ENCODE measurements around the gene EGFL8.
"Not testable (repeated sequence)": the region's sequence is repeated elsewhere in the genome, so short reads cannot be mapped to it uniquely, and the experiment has no call there.

Gene EGFL8

DNA sequence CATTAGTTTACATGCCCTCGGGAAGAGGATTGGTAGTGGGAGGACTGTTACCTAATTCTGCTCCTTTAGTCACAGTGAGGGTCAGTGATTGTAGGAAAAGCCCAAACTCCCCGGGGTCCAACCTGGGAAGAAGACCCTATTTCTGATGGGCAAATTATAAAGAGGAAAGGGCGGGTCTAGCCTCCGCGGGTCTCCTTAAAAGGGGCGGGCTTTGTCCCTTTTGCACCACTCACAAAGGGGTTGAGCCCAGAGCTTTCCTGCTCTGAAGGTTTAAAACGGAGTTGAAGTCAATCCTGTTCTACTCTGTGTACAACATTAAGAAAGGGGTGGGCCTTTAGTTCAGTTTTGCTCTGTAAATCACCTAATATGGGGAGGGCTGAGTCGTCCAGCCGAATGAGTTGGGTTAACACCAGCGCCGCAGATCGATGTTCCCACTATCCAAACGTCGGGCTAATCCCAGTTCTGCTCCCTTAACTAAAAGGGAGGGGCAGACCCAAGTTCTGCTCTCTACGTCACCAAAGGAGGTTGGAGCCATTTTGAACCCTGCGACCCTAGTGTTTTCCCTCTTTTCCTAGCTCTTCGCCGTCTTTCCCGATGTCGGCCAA lies 12.9 kb downstream of the EGFL8 start:
- DNase-seq (no peak), ATAC-seq (replicated peaks) (peak; percentile 1)
- Mint-ChIP-seq H3K9me3 (no peaks in the 10 kb centered on the region), H3K27me3 (no peaks in the 10 kb centered on the region), H3K27ac (peak overlapping the region; percentile 97 to 98), H3K36me3 (ENCODE audit: insufficient read depth) (peaks cover 28% of the 10 kb centered on the region), H3K4me1 (ENCODE audit: low read depth in 2 of 2) (peaks cover 52 to 58% of the 10 kb centered on the region in 2 donors), H3K4me3 (peak overlapping the region; percentile 87 to 91)

GRCh38 chr6:32177788-32178546 lies 13.6 kb downstream of the EGFL8 start, which contains the start of gene RNF5:
Gene RNF5 (plus strand): TSS chr6:32178405. CDS start chr6:32178512, 107 bp downstream.
- Mint-ChIP-seq H3K27me3 (no peaks in the 10 kb centered on the region), H3K4me1 (ENCODE audit: low read depth in 2 of 2) (peaks cover 52 to 58% of the 10 kb centered on the region in 2 donors), H3K4me3 (peak within 1 kb of the TSS; percentile 87 to 91), H3K9me3 (no peaks in the 10 kb centered on the region), H3K36me3 (ENCODE audit: insufficient read depth) (peaks cover 33% of the 10 kb centered on the region), H3K27ac (peak within 1 kb of the TSS; percentile 97 to 98)
- ATAC-seq (replicated peaks) (peak; percentile 81), DNase-seq (peak; percentile 89 to 93 (median 90))

- Mint-ChIP-seq H3K4me3 (peak overlapping the region; percentile 87 to 91), H3K4me1 (ENCODE audit: low read depth in 2 of 2) (peaks cover 49 to 50% of the 10 kb centered on the region in 2 donors), H3K9me3 (no peaks in the 10 kb centered on the region), H3K27ac (peak overlapping the region; percentile 97 to 98), H3K36me3 (ENCODE audit: insufficient read depth) (peaks cover 34% of the 10 kb centered on the region), H3K27me3 (no peaks in the 10 kb centered on the region)
- ATAC-seq (replicated peaks), result no peak
- no peak for DNase-seq
Measured at GRCh38 chr6:32178547-32179440, 14.4 kb downstream of the EGFL8 start.

DNA sequence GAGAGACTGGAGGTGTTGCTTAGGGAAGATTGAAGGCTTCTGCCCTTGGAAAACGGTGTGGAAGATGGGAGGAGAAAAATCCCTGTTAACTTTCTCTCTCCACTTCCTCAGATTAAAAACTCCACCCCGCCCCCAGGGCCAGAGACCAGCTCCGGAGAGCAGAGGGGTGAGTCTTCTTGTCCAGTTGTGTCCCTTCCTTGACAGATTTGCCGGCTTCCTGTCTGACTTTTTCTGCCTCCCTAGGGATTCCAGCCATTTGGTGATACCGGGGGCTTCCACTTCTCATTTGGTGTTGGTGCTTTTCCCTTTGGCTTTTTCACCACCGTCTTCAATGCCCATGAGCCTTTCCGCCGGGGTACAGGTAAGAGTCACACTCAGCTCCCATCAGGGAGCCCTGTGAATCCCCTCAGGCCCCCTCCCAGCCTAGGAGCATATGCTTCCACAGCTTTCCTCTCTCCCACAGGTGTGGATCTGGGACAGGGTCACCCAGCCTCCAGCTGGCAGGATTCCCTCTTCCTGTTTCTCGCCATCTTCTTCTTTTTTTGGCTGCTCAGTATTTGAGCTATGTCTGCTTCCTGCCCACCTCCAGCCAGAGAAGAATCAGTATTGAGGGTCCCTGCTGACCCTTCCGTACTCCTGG lies 15.5 kb downstream of the EGFL8 start:
- Mint-ChIP-seq H3K4me3 (peak overlapping the region; percentile 35 to 91), H3K27ac (peak overlapping the region in 1 of 2 donors; percentile 77), H3K9me3 (no peaks in the 10 kb centered on the region), H3K4me1 (ENCODE audit: low read depth in 2 of 2) (peaks cover 43% of the 10 kb centered on the region in 2 donors), H3K27me3 (no peaks in the 10 kb centered on the region), H3K36me3 (ENCODE audit: insufficient read depth) (peaks cover 41% of the 10 kb centered on the region)
- DNase-seq (no peak), ATAC-seq (replicated peaks) (no peak)

- peaks cover 41 to 49% of the 10 kb centered on the region in 2 donors for H3K4me1 Mint-ChIP-seq (ENCODE audit: low read depth in 2 of 2)
- no peak overlapping the region for H3K27ac Mint-ChIP-seq
- H3K4me3 Mint-ChIP-seq, result no peak overlapping the region
- ATAC-seq (replicated peaks) (no peak), DNase-seq (no peak)
- peaks cover 54% of the 10 kb centered on the region for H3K36me3 Mint-ChIP-seq (ENCODE audit: insufficient read depth)
- H3K9me3 Mint-ChIP-seq, result no peaks in the 10 kb centered on the region
- H3K27me3 Mint-ChIP-seq, result no peaks in the 10 kb centered on the region
Measured at GRCh38 chr6:32181148-32181702, 16.8 kb downstream of the EGFL8 start.

DNA sequence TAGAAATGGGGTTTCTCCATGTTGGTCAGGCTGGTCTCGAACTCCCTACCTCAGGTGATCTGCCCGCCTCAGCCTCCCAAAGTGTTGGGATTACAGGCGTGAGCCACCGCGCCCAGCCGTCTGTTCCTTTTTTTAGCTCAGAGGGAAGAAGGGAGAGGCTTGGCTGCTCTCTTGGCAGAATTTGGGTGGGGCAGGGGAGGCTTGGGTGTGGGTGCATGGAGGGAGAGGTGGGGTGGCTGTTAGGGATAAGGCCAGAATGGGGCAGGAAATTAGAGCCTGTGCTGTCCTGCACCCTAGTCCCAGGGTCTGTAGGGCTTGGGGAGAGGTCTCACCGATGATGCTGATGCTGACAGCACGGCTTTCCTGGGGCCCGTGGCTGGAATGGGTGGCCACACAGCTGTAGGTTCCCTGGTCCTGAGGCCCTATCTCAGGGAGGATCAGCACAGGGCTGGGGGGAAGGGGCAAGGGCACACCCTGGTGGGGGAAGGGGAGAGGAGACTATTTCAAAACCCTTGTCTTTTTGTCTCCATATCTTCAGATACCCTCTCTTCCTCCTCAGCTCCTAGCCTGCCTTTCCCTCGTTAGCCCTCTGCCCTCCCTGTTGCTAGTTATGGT lies 17.6 kb downstream of the EGFL8 start:
- Mint-ChIP-seq H3K4me3 (no peak overlapping the region), H3K9me3 (no peaks in the 10 kb centered on the region), H3K36me3 (ENCODE audit: insufficient read depth) (peaks cover 62% of the 10 kb centered on the region), H3K27me3 (no peaks in the 10 kb centered on the region), H3K4me1 (ENCODE audit: low read depth in 2 of 2) (peaks cover 40 to 49% of the 10 kb centered on the region in 2 donors), H3K27ac (peak overlapping the region; percentile 46 to 75)
- ATAC-seq (replicated peaks) (no peak), DNase-seq (no peak)

- H3K4me3 Mint-ChIP-seq, result no peak overlapping the region
- H3K9me3 Mint-ChIP-seq, result no peaks in the 10 kb centered on the region
- DNase-seq (no peak), ATAC-seq (replicated peaks) (no peak)
- peak overlapping the region; percentile 46 to 75 for H3K27ac Mint-ChIP-seq
- peaks cover 64% of the 10 kb centered on the region for H3K36me3 Mint-ChIP-seq (ENCODE audit: insufficient read depth)
- no peaks in the 10 kb centered on the region for H3K27me3 Mint-ChIP-seq
- peaks cover 40 to 51% of the 10 kb centered on the region in 2 donors for H3K4me1 Mint-ChIP-seq (ENCODE audit: low read depth in 2 of 2)
Measured at GRCh38 chr6:32182555-32182981, 18.2 kb downstream of the EGFL8 start.

DNA sequence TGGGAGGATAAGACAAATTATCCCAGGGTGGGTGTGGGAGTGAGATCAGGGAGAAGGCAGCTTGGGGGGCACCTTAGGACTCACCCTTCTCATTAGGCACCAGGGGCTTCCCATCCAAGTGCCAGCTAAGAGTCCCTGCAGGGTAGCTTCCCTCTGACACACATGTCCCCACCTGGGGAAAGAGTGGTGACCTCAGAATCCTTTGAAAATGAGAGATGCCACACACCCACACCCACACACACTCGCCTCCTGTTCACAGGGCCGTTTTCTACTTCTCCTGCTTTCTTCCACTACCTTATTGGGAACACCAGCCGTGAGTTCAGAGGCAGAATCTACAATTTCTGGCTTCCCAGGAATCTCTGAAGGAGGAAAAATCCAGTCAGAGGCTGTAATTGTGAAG lies 18.6 kb downstream of the EGFL8 start:
- peaks cover 42 to 54% of the 10 kb centered on the region in 2 donors for H3K4me1 Mint-ChIP-seq (ENCODE audit: low read depth in 2 of 2)
- H3K27ac Mint-ChIP-seq, result peak overlapping the region; percentile 46 to 75
- H3K4me3 Mint-ChIP-seq, result no peak overlapping the region
- H3K27me3 Mint-ChIP-seq, result no peaks in the 10 kb centered on the region
- H3K9me3 Mint-ChIP-seq, result no peaks in the 10 kb centered on the region
- peaks cover 62% of the 10 kb centered on the region for H3K36me3 Mint-ChIP-seq (ENCODE audit: insufficient read depth)
- ATAC-seq (replicated peaks) (no peak), DNase-seq (no peak)

DNA sequence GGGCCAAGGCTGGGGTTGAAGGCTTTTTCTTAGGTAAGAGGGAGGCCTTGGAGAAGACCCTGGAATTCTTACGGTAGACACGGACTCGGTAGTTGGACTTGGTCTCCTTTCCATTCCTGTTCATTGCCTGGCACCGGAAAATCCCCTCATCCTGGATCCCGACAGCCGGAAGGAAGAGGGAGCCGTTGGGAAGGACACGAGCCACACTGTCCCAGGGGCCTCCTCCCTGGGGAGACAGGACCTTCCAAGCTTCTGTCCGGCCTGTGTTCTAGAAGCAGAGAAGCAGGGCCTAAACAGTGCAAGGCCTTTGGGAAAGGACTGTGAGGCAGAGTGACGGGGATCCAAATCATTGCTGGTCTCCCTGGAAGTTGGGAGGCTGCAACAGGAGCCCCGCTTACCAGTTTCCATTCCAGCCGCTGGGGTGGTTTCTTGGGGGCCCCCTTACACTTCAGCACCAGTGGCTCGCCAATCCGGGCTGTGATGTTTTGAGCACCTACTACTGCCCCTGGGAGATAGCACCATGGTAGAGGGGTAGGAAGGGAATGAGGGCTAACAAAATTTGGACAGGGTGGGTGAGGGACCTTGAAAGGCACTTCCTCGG lies 19.2 kb downstream of the EGFL8 start:
- no peak for DNase-seq
- Mint-ChIP-seq H3K4me3 (no peak overlapping the region), H3K27ac (peak overlapping the region in 1 of 2 donors; percentile 49), H3K4me1 (ENCODE audit: low read depth in 2 of 2) (peaks cover 43 to 54% of the 10 kb centered on the region in 2 donors), H3K36me3 (ENCODE audit: insufficient read depth) (peaks cover 62% of the 10 kb centered on the region), H3K9me3 (no peaks in the 10 kb centered on the region), H3K27me3 (no peaks in the 10 kb centered on the region)
- no peak for ATAC-seq (replicated peaks)

- ATAC-seq (replicated peaks) (no peak), DNase-seq (no peak)
- no peak within 1 kb of the TSS for H3K4me3 Mint-ChIP-seq
- peaks cover 43 to 54% of the 10 kb centered on the region in 2 donors for H3K4me1 Mint-ChIP-seq (ENCODE audit: low read depth in 2 of 2)
- H3K36me3 Mint-ChIP-seq (ENCODE audit: insufficient read depth), result peaks cover 67% of the 10 kb centered on the region
- no peaks in the 10 kb centered on the region for H3K27me3 Mint-ChIP-seq
- peak within 1 kb of the TSS; percentile 95 to 96 for H3K27ac Mint-ChIP-seq
- H3K9me3 Mint-ChIP-seq, result no peaks in the 10 kb centered on the region
Measured at GRCh38 chr6:32184084-32184640, 19.8 kb downstream of the EGFL8 start, which contains the start of gene AGER. Gene AGER (minus strand): TSS chr6:32184253. CDS start chr6:32184222, 31 bp downstream.

GRCh38 chr6:32185681-32186131 lies 21.3 kb downstream of the EGFL8 start:
- peak overlapping the region; percentile 25 to 60 for H3K4me3 Mint-ChIP-seq
- peaks cover 40 to 46% of the 10 kb centered on the region in 2 donors for H3K4me1 Mint-ChIP-seq (ENCODE audit: low read depth in 2 of 2)
- H3K9me3 Mint-ChIP-seq, H3K27me3 Mint-ChIP-seq: not testable (repeated sequence)
- H3K36me3 Mint-ChIP-seq (ENCODE audit: insufficient read depth), result peaks cover 70% of the 10 kb centered on the region
- peak overlapping the region; percentile 95 to 96 for H3K27ac Mint-ChIP-seq
- DNase-seq (peak in 2 of 3 experiments; percentile 29), ATAC-seq (replicated peaks) (peak; percentile 76)
